HepG2 (cell line): ENCODE results near the gene RUNX2. TPM values are rescaled to one million over a fixed set of nuclear protein-coding genes. Genes with fewer than 3 reads are reported as not detected.

Source experiments
- HNF4G ChIP-seq, 2 experiments: sonication (generic) in 1 of 2; formaldehyde crosslinking in 1 of 2; IDR thresholded peaks; 2 replicates each; pipeline versions ENCODE4 v1.4.0 to v1.6.1; 2011 to 2020; ENCODE audit warnings: borderline replicate concordance in 2 of 2, low read depth in 2 of 2, mild to moderate bottlenecking in 2 of 2, low read length in 1 of 2, missing genetic modification reagents in 1 of 2, moderate library complexity in 1 of 2
- MAZ ChIP-seq, 2 experiments: sonication (generic) in 1 of 2; formaldehyde crosslinking in 1 of 2; IDR thresholded peaks; 2 replicates each; pipeline versions ENCODE4 v1.5.0 to v1.6.1; 2012 to 2020; ENCODE audit warnings: low read depth in 2 of 2, mild to moderate bottlenecking in 2 of 2, borderline replicate concordance in 1 of 2, improper control_type of control experiment in 1 of 2, low read length in 1 of 2, missing genetic modification reagents in 1 of 2, moderate library complexity in 1 of 2
- YY1 ChIP-seq: IDR thresholded peaks from 2 replicates; pipeline ENCODE4 v1.6.1; 2011; ENCODE audit warnings: low read length, low read depth, moderate library complexity, mild to moderate bottlenecking; ENCODE audit not compliant: insufficient read depth, insufficient replicate concordance
- polyA plus RNA-seq, 8 experiments: library from polyadenylated mRNA; depleted of rRNA in 3 of 8; stranded (reverse) in 7 of 8; unstranded in 1 of 8; fragments of >200 nt; fragmentation: Illumina TruSeq in 4 of 8; extraction: Trizol in 4 of 8; gene quantifications; 2 replicates each; pipeline versions ENCODE4 v1.2.1 to v1.2.3, GENCODE V29; 2011 to 2016; ENCODE audit warnings: low read depth in 4 of 8, missing spikeins in 1 of 8, mixed read lengths in 1 of 8; ENCODE audit not compliant: insufficient read depth in 1 of 8
- total RNA-seq, 5 experiments: library from RNA; depleted of rRNA; stranded (reverse); fragments of >200 nt; fragmentation: Illumina TruSeq; extraction: Trizol; gene quantifications; 2 replicates each; pipeline ENCODE4 v1.2.3, GENCODE V29; 2016; ENCODE audit warnings: low read depth in 1 of 5
- TF ChIP-seq, protein P1 (sequence below), 2 experiments: sonication (generic) in 1 of 2; formaldehyde crosslinking in 1 of 2; IDR thresholded peaks; 2 replicates each; pipeline versions ENCODE4 v1.6.1 to v1.9.0; 2014 to 2022; ENCODE audit warnings: antibody characterized with exemption in 1 of 2, borderline replicate concordance in 1 of 2, inconsistent platforms in 1 of 2, low read depth in 1 of 2, missing genetic modification reagents in 1 of 2
- TF ChIP-seq, protein P2 (sequence below): IDR thresholded peaks from 2 replicates; pipeline ENCODE4 v1.6.1; 2016; ENCODE audit warnings: low read depth, missing genetic modification reagents, missing compliant biosample characterization
- TF ChIP-seq, protein P3 (sequence below): sonication (generic); formaldehyde crosslinking; IDR thresholded peaks from 2 replicates; pipeline ENCODE4 v1.8.1; 2022; ENCODE audit warnings: mild to moderate bottlenecking, missing genetic modification reagents
- TF ChIP-seq, protein P4 (sequence below): sonication (generic); formaldehyde crosslinking; IDR thresholded peaks from 2 replicates; pipeline ENCODE4 v1.4.0; 2020; ENCODE audit warnings: missing genetic modification reagents

RUNX2 gene
- total and polyA plus RNA-seq, 2 of the 13 experiments (the other 11 are each of a cell fraction or from before 2014, with no cell fraction given): not detected

DNA sequence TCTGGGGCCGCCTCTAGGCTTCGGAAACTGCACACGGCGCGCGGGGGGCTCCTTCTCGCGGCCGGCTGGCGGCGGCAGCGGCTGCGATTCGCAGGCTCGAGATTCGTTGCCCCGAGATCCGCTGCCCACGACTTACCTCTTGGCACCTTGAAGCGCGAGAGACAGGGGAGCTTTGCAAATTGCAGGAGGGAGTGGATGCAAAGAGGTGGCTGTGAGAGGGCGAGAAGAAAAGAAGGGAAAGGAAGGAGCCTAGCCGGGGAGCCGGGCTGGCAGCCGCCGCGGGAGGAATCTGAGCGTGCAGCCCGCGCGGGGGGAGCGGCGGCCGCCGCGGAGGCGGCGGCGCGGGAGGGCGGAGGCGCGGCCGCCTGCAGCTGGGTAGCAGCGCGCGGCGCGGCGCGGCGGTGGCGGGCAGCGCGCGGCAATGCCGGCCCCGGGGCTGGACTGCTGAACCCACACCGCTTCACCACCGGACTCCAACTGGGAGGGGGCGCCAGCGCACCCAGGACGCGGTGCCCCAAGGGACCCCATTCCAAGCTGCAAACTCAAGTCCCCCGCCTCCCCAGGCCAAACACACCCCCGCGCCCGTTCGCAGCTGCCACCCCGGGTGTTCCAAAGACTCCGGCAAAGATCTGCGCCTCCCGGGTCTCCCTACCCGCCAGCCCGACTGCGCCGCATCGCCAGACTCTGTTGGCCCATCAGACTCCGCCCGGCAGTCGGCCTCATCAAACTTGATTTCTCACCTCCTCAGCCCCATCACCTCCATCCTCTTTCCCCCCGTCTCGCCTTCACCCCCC is 93.8 kb downstream of the RUNX2 start (continued):
- TF ChIP-seq, protein P1, sequence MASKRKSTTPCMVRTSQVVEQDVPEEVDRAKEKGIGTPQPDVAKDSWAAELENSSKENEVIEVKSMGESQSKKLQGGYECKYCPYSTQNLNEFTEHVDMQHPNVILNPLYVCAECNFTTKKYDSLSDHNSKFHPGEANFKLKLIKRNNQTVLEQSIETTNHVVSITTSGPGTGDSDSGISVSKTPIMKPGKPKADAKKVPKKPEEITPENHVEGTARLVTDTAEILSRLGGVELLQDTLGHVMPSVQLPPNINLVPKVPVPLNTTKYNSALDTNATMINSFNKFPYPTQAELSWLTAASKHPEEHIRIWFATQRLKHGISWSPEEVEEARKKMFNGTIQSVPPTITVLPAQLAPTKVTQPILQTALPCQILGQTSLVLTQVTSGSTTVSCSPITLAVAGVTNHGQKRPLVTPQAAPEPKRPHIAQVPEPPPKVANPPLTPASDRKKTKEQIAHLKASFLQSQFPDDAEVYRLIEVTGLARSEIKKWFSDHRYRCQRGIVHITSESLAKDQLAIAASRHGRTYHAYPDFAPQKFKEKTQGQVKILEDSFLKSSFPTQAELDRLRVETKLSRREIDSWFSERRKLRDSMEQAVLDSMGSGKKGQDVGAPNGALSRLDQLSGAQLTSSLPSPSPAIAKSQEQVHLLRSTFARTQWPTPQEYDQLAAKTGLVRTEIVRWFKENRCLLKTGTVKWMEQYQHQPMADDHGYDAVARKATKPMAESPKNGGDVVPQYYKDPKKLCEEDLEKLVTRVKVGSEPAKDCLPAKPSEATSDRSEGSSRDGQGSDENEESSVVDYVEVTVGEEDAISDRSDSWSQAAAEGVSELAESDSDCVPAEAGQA (IDR thresholded peaks at IDR 0.05; ENCODE audit: low read depth): no peak
- TF ChIP-seq, protein P1 (CRISPR knock-in tag; IDR thresholded peaks at IDR 0.05; ENCODE audit: borderline replicate concordance): no peak
- TF ChIP-seq MAZ (IDR thresholded peaks at IDR 0.05; ENCODE audit: borderline replicate concordance, low read depth, low read length) (0 out of 2 replicates have a peak, but pooled peaks have one; percentile 12), MAZ (CRISPR knock-in tag; IDR thresholded peaks at IDR 0.05; ENCODE audit: low read depth) (0 out of 2 replicates have a peak, but pooled peaks have one; percentile 47), HNF4G (IDR thresholded peaks at IDR 0.05; ENCODE audit: borderline replicate concordance, low read depth, low read length) (no peak), HNF4G (CRISPR knock-in tag; IDR thresholded peaks at IDR 0.05; ENCODE audit: borderline replicate concordance, low read depth) (no peak), YY1 (peak; percentile 13)
- TF ChIP-seq, protein P2, sequence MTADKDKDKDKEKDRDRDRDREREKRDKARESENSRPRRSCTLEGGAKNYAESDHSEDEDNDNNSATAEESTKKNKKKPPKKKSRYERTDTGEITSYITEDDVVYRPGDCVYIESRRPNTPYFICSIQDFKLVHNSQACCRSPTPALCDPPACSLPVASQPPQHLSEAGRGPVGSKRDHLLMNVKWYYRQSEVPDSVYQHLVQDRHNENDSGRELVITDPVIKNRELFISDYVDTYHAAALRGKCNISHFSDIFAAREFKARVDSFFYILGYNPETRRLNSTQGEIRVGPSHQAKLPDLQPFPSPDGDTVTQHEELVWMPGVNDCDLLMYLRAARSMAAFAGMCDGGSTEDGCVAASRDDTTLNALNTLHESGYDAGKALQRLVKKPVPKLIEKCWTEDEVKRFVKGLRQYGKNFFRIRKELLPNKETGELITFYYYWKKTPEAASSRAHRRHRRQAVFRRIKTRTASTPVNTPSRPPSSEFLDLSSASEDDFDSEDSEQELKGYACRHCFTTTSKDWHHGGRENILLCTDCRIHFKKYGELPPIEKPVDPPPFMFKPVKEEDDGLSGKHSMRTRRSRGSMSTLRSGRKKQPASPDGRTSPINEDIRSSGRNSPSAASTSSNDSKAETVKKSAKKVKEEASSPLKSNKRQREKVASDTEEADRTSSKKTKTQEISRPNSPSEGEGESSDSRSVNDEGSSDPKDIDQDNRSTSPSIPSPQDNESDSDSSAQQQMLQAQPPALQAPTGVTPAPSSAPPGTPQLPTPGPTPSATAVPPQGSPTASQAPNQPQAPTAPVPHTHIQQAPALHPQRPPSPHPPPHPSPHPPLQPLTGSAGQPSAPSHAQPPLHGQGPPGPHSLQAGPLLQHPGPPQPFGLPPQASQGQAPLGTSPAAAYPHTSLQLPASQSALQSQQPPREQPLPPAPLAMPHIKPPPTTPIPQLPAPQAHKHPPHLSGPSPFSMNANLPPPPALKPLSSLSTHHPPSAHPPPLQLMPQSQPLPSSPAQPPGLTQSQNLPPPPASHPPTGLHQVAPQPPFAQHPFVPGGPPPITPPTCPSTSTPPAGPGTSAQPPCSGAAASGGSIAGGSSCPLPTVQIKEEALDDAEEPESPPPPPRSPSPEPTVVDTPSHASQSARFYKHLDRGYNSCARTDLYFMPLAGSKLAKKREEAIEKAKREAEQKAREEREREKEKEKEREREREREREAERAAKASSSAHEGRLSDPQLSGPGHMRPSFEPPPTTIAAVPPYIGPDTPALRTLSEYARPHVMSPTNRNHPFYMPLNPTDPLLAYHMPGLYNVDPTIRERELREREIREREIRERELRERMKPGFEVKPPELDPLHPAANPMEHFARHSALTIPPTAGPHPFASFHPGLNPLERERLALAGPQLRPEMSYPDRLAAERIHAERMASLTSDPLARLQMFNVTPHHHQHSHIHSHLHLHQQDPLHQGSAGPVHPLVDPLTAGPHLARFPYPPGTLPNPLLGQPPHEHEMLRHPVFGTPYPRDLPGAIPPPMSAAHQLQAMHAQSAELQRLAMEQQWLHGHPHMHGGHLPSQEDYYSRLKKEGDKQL (CRISPR knock-in tag): no peak
- TF ChIP-seq, protein P3, sequence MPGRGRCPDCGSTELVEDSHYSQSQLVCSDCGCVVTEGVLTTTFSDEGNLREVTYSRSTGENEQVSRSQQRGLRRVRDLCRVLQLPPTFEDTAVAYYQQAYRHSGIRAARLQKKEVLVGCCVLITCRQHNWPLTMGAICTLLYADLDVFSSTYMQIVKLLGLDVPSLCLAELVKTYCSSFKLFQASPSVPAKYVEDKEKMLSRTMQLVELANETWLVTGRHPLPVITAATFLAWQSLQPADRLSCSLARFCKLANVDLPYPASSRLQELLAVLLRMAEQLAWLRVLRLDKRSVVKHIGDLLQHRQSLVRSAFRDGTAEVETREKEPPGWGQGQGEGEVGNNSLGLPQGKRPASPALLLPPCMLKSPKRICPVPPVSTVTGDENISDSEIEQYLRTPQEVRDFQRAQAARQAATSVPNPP (CRISPR knock-in tag): no peak
- TF ChIP-seq, protein P4, sequence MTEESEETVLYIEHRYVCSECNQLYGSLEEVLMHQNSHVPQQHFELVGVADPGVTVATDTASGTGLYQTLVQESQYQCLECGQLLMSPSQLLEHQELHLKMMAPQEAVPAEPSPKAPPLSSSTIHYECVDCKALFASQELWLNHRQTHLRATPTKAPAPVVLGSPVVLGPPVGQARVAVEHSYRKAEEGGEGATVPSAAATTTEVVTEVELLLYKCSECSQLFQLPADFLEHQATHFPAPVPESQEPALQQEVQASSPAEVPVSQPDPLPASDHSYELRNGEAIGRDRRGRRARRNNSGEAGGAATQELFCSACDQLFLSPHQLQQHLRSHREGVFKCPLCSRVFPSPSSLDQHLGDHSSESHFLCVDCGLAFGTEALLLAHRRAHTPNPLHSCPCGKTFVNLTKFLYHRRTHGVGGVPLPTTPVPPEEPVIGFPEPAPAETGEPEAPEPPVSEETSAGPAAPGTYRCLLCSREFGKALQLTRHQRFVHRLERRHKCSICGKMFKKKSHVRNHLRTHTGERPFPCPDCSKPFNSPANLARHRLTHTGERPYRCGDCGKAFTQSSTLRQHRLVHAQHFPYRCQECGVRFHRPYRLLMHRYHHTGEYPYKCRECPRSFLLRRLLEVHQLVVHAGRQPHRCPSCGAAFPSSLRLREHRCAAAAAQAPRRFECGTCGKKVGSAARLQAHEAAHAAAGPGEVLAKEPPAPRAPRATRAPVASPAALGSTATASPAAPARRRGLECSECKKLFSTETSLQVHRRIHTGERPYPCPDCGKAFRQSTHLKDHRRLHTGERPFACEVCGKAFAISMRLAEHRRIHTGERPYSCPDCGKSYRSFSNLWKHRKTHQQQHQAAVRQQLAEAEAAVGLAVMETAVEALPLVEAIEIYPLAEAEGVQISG (CRISPR knock-in tag): 0 out of 2 replicates have a peak, but pooled peaks have one; percentile 24
